ENCODE results near the gene MEGF6. TPM values are rescaled to one million over a fixed set of nuclear protein-coding genes. Genes with fewer than 3 reads are reported as not detected.

MEGF6 gene
- total and polyA plus RNA-seq, 2 of the 8 experiments (the other 6 are each of a cell fraction or from before 2014, with no cell fraction given): 4.1 to 14.8 TPM

DNA sequence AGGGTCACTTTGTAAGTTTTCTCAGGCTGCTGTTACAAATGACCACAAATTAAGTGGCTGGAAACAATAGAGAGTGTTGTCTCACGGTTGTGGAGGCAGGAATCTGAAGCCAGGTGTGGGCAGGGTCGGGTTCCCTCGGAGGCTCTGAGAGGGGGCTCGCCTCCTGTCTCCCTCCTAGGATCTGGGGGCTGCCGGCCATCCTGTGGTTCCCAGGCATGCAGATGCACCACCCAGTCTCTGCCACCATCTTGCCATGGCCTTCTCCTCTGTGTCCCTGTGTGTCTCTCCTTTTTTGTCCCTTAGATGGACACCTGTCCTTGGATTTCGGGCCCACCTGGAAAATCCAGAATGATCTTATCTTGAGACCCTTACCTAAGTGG lies 45.8 kb upstream of the MEGF6 start:
- Histone ChIP-seq H3K4me1 (replicated peaks in 1 of 4; ENCODE audit: control insufficient read depth in 3 of 4, insufficient read depth in 4 of 4, low read length in 3 of 4) (peaks cover 0 to 7% (median 4%) of the 10 kb centered on the region in 4 experiments; a peak in 5 of 7 replicates), H3K23ac (ENCODE audit: insufficient read length) (no peak overlapping the region), H3K27ac (ENCODE audit: low read depth, low read length) (no peak overlapping the region), H3K79me1 (ENCODE audit: low read depth, low read length) (no peaks in the 10 kb centered on the region), H2AFZ (ENCODE audit: low read length) (no peak overlapping the region), H2BK12ac (ENCODE audit: low read depth, low read length) (no peak overlapping the region), H3K9me3 (ENCODE audit: insufficient read depth in 2 of 2, low read depth in 1 of 2, low read length in 1 of 2) (no peaks in the 10 kb centered on the region), H2BK120ac (replicated peaks; ENCODE audit: low read depth, low read length) (no peak overlapping the region), H4K20me1 (replicated peaks in 1 of 2; ENCODE audit: control insufficient read depth in 1 of 2, insufficient read depth in 2 of 2, low read length in 2 of 2) (no peaks in the 10 kb centered on the region), H2BK5ac (ENCODE audit: low read depth, low read length) (no peak overlapping the region), H2BK20ac (ENCODE audit: low read length) (no peak overlapping the region), H3K79me2 (ENCODE audit: control insufficient read depth in 1 of 2, insufficient read depth in 2 of 2, low read length in 2 of 2) (no peaks in the 10 kb centered on the region), H4K91ac (replicated peaks; ENCODE audit: insufficient read length, low read length) (no peak overlapping the region), H3K4me3 (ENCODE audit: extremely low read depth in 1 of 4, insufficient read depth in 2 of 4, low read depth in 3 of 4, low read length in 4 of 4) (no peak overlapping the region), H3K18ac (ENCODE audit: extremely low read depth, low read length) (no peak overlapping the region), H3K4ac (replicated peaks; ENCODE audit: insufficient read length, low read depth, low read length) (no peak overlapping the region), H3K9ac (replicated peaks in 1 of 4; ENCODE audit: extremely low read depth in 1 of 4, low read depth in 3 of 4, low read length in 3 of 4) (no peak overlapping the region), H3K14ac (ENCODE audit: insufficient read length) (no peak overlapping the region), H3K27me3 (replicated peaks in 1 of 4; ENCODE audit: control insufficient read depth in 3 of 4, extremely low read depth in 1 of 4, insufficient read depth in 3 of 4, low read length in 3 of 4) (peaks cover 28 to 50% (median 45%) of the 10 kb centered on the region in 4 experiments), H3K56ac (replicated peaks; ENCODE audit: insufficient read length, low read depth, low read length) (no peak overlapping the region), H2BK15ac (ENCODE audit: low read length) (no peak overlapping the region), H4K5ac (ENCODE audit: insufficient read length, low read depth, low read length) (no peak overlapping the region), H2AK5ac (ENCODE audit: low read depth, low read length) (no peak overlapping the region), H3K4me2 (ENCODE audit: insufficient read depth in 1 of 2, low read depth in 2 of 2, low read length in 2 of 2) (no peak overlapping the region), H3K36me3 (ENCODE audit: control insufficient read depth in 2 of 4, insufficient read depth in 4 of 4, low read length in 3 of 4) (peaks cover 0 to 4% (median 0%) of the 10 kb centered on the region in 4 experiments; a peak in 1 of 8 replicates), H4K8ac (ENCODE audit: extremely low read depth, insufficient read depth, low read length) (no peak overlapping the region), H3K23me2 (ENCODE audit: low read depth, low read length) (peaks cover 5% of the 10 kb centered on the region; the same call in 1 of the 2 replicates)
- ChIA-PET CTCF (ENCODE audit: partially characterized antibody) (interaction anchor here (1.2 to 1.8 kb wide), 2 partner anchors 10 to 38 kb away, joined by 3 to 7 read pairs; no protein-coding TSS in a partner anchor), POLR2A (ENCODE audit: partially characterized antibody) (interaction anchor here (1.3 kb wide), 1 partner anchor 54 kb away, joined by 4 read pairs; no protein-coding TSS in a partner anchor)
- DNase-seq (ENCODE audit: low read depth in 1 of 2, low spot score in 2 of 2) (no peak), FAIRE-seq (no peak)
- WGBS, 2 experiments (ENCODE audit: extremely low coverage in 1 of 2, insufficient coverage in 1 of 2, insufficient read length in 1 of 2, insufficient replicate concordance in 2 of 2, low coverage in 1 of 2, low lambda C conversion rate in 2 of 2, missing lambda C conversion rate in 1 of 2): 84% methylated on average over 6 of the region's 6 CpGs; no CpG with 5 or more reads in 1 of the 2 experiments
- TF ChIP-seq RXRA (IDR thresholded peaks at IDR 0.05; ENCODE audit: insufficient read depth, low read depth, low read length) (no peak), CHD2 (IDR thresholded peaks at IDR 0.05; ENCODE audit: low read length) (no peak), CBX5 (IDR thresholded peaks at IDR 0.05; ENCODE audit: low read depth, low read length) (no peak), SP4 (IDR thresholded peaks at IDR 0.05; ENCODE audit: low read length) (no peak), YY1 (IDR thresholded peaks at IDR 0.05; ENCODE audit: low read depth, low read length) (no peak), TEAD4 (IDR thresholded peaks at IDR 0.05; ENCODE audit: low read depth, low read length) (no peak), TBP (IDR thresholded peaks at IDR 0.05; ENCODE audit: low read depth, low read length) (no peak), GABPA (IDR thresholded peaks at IDR 0.05; ENCODE audit: borderline replicate concordance, insufficient read depth, low read length) (no peak), TAF7 (optimal IDR thresholded peaks at IDR 0.05; ENCODE audit: borderline replicate concordance, low read depth, low read length) (no peak), CBX8 (IDR thresholded peaks at IDR 0.05; ENCODE audit: borderline replicate concordance, low read depth, low read length) (no peak), CEBPB (IDR thresholded peaks at IDR 0.05; ENCODE audit: low read depth, low read length) (no peak), EGR1 (IDR thresholded peaks at IDR 0.05; ENCODE audit: borderline replicate concordance, low read depth, low read length) (no peak), SRF (IDR thresholded peaks at IDR 0.05; ENCODE audit: low read depth, low read length) (no peak)
- TF ChIP-seq, protein P1, sequence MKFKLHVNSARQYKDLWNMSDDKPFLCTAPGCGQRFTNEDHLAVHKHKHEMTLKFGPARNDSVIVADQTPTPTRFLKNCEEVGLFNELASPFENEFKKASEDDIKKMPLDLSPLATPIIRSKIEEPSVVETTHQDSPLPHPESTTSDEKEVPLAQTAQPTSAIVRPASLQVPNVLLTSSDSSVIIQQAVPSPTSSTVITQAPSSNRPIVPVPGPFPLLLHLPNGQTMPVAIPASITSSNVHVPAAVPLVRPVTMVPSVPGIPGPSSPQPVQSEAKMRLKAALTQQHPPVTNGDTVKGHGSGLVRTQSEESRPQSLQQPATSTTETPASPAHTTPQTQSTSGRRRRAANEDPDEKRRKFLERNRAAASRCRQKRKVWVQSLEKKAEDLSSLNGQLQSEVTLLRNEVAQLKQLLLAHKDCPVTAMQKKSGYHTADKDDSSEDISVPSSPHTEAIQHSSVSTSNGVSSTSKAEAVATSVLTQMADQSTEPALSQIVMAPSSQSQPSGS (IDR thresholded peaks at IDR 0.05; ENCODE audit: low read length): no peak

Data from H1 (cell line).